HG02588 (cell line): ENCODE data around the gene KIF26B.
"Not testable (repeated sequence)": the region's sequence is repeated elsewhere in the genome, so short reads cannot be mapped to it uniquely, and the experiment has no call there.

Experiments used
- ATAC-seq: cut with Tn5 transposase; IDR thresholded peaks from one replicate; pipeline ENCODE4 v1.9.1; 2021; ENCODE audit warnings: mild to moderate bottlenecking, moderate library complexity; ENCODE audit not compliant: unreplicated experiment

Gene KIF26B

GRCh38 chr1:245687152-245687635 is 532.4 kb downstream of the KIF26B start:
- no peak for ATAC-seq

- ATAC-seq: no peak
Observed at GRCh38 chr1:245687636-245688535, 533.1 kb downstream of the KIF26B start.

- ATAC-seq: no peak
Observed at GRCh38 chr1:245688536-245689453, 534.0 kb downstream of the KIF26B start.

- ATAC-seq: no peak
Observed at GRCh38 chr1:245690156-245690690, 535.4 kb downstream of the KIF26B start.

GRCh38 chr1:245690946-245691541 is 536.3 kb downstream of the KIF26B start:
- no peak for ATAC-seq

GRCh38 chr1:245691897-245692296 is 537.1 kb downstream of the KIF26B start:
- no peak for ATAC-seq

GRCh38 chr1:245692318-245692717 is 537.5 kb downstream of the KIF26B start:
- ATAC-seq: no peak

GRCh38 chr1:245693116-245693793 is 538.5 kb downstream of the KIF26B start:
- ATAC-seq: no peak

- no peak for ATAC-seq
Observed at GRCh38 chr1:245693941-245694752, 539.4 kb downstream of the KIF26B start.

GRCh38 chr1:245694753-245695195 is 540.0 kb downstream of the KIF26B start:
- no peak for ATAC-seq

GRCh38 chr1:245695211-245695610 is 540.4 kb downstream of the KIF26B start:
- ATAC-seq: no peak

- not testable (repeated sequence) for ATAC-seq
Observed at GRCh38 chr1:245695701-245696100, 540.9 kb downstream of the KIF26B start.

- no peak for ATAC-seq
Observed at GRCh38 chr1:245698116-245698515, 543.3 kb downstream of the KIF26B start.

- no peak for ATAC-seq
Observed at GRCh38 chr1:245698860-245699259, 544.1 kb downstream of the KIF26B start.

- no peak for ATAC-seq
Observed at GRCh38 chr1:245700631-245701030, 545.8 kb downstream of the KIF26B start.

- ATAC-seq: no peak
Observed at GRCh38 chr1:245701631-245702030, 546.8 kb downstream of the KIF26B start.

GRCh38 chr1:245702346-245702745 is 547.6 kb downstream of the KIF26B start:
- no peak for ATAC-seq

GRCh38 chr1:245704341-245704740 is 549.6 kb downstream of the KIF26B start:
- no peak for ATAC-seq

GRCh38 chr1:245704765-245705164 is 550.0 kb downstream of the KIF26B start:
- ATAC-seq: no peak
